AG09319 (cell line): ENCODE measurements around the gene TAT.
"Not testable (repeated sequence)": the region's sequence is repeated elsewhere in the genome, so short reads cannot be mapped to it uniquely, and the experiment has no call there.

Experiments used
- DNase-seq: peaks from one replicate; pipeline ENCODE4 v3.0.0-alpha.2; 2010; ENCODE audit warnings: low read depth; ENCODE audit errors: extremely low read depth
- CTCF ChIP-seq: IDR thresholded peaks from 2 replicates; pipeline ENCODE4 v1.5.1; 2011; ENCODE audit warnings: low read depth, mild to moderate bottlenecking, inconsistent platforms, low read length, moderate library complexity

TAT gene

DNA sequence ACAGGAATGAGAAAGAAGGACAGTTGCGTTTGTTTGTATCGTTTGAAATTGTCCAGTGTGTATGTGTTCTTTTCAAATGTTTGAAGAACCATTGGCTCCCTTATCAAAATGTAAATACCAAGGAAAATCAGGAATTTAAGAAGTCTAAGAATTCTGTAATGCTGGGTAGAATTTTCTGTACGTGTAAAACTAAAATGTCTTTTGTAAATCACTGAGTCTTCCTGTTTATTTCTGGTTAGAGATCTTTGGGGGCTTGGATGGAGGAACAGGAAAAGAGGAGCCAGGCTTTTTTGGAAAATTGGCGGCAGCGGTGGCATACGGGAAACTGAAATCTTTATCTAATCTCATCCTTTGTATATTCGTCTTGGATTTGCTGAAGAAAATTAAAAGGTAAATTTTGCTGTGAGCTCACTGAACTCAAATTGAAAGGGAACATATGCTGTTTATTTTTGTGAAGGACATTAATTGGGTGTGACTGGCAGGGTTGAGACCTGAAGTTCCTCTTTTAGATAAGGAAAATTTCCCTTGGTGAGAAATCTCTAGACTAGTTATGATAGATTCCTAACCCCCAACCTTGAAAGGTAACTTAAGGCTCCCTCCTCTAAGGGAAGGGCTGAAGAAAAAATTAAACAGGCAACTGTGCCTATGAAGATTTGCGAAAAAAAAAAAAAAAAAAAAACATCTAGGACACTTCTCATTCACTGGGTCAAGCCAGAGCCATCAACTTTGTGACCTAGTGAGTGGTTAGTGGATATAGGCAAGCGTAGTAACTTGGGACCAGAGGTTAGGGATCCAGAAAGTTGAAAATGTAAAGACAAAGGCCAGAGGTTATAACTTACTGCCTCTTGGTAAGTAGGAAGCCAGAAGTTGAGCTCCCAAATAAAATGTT lies 10.8 kb downstream of the TAT start:
- no peak for TF ChIP-seq CTCF
- no peak for DNase-seq

DNA sequence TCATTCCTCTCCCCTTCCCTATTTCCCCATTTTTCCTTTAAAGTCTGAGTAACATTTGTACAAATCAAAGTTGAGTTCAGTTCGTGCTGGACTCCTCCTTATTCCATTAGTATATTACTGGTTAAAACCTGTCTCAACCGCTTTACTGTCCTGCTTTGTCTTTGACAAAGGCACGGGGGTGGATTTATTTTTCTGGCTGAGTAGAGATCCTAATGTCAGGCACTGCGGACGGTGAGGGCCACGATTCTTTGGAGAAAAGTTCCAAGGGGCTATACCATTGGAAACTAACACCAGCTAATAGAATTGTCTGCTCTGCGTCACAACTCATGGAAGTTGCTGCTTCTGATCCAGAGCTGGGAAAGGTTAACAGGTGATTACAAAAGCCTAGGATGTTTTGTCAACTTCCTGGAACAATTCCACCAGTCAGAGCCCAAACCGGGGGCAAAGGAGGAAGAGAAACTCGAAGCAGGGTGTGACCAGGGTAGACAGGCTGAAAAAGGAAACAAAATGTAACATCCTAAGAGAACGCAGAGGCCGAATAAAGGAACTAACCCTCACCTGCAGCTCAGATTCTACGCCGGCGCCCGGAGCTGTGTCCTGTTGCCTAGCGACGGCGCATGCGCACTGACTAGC lies 12.4 kb downstream of the TAT start:
- no peak for TF ChIP-seq CTCF
- DNase-seq = no peak

DNA sequence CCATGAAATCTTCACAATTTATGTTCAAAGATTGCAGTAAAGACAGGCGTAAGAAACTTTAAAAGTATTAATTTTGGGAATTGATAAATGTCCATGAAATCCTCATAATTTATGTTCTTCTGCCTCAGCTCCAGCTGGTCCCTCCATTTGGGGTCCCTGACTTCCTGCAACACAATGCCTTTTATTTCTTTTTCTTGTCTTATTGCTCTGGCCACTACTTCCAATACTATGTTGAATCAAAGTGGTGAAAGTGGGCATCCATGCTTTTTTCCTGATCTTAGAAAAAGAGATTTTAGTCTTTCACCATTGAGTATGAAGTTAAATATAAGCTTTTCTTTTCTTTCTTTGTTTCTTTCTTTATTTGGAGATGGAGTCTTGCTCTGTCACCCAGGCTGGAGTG lies 14.3 kb downstream of the TAT start:
- no peak for TF ChIP-seq CTCF
- DNase-seq = no peak

GRCh38 chr16:71561886-71562285 lies 15.0 kb downstream of the TAT start:
- DNase-seq = not testable (repeated sequence)

GRCh38 chr16:71559855-71560254 lies 17.0 kb downstream of the TAT start:
- no peak for DNase-seq
- TF ChIP-seq CTCF = no peak

- DNase-seq = no peak
- TF ChIP-seq CTCF = no peak
These were observed 18.8 kb downstream of the TAT start for GRCh38 chr16:71557954-71558582.

DNA sequence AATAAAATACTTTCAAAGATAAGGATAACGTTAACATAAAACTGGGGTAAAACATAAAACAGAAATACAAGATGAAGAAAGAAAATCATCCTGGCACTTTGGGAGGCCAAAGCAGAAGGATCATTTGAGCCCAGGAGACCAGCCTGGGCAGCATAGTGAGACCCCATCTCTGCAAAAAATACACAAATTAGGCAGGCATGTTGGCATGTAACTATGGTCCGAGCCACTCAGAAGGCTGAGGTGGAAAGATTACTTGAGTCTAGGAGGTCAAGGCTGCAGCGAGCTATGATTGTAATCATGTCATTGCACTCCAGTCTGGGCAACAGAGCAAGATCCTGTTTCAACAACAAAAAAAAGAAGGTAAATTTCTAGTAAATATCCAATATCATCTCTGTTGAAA lies 19.6 kb downstream of the TAT start:
- no peak for DNase-seq
- no peak for TF ChIP-seq CTCF
